GM21423 (cell line): ENCODE results near the gene SYMPK.
A peak's percentile ranks its signal among the peaks of the same experiment; 100 is the strongest.

Experiments used
- ATAC-seq: cut with Tn5 transposase; IDR thresholded peaks from one replicate; pipeline ENCODE4 v1.9.1; 2021; ENCODE audit warnings: mild to moderate bottlenecking, moderate library complexity; ENCODE audit not compliant: unreplicated experiment

Gene SYMPK

DNA sequence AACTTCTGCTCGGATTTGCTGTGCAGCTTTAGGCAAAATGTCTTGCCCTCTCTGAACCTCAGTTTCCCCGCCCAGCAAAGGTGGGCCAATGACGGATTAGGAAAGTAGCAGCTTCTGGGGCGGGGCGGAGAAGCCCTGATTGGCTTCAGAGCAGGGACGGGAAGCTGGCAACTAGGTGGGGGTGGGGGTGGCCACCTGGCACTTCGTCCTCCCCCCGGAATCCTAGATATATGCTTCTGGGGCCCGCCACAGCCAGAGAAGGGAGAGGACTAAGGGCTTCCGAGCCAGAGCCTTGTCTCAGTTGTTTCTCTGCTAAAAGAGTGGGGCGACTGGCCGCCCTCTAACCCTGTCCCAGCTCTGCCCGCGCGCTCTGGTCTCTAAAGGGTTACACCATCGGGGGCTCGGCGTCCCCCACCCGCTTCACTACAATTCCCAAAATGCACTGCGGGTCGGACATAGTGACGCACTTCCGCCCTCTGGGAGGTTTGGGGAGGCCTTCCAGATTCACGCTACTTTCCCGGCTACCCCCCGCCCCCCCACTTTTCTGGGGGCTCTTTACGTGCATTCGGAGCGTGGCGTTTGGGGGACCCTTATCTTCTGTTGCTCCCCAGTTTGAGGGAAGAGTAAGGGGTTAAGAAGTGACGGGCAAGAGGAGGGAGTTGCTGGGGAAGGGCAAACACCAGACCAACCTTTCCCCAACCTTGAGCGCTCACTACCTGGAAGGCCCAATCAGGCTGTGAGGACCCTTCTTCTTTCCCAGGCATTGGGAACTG, 23.7 kb upstream of the SYMPK start:
- peak; percentile 52 for ATAC-seq

DNA sequence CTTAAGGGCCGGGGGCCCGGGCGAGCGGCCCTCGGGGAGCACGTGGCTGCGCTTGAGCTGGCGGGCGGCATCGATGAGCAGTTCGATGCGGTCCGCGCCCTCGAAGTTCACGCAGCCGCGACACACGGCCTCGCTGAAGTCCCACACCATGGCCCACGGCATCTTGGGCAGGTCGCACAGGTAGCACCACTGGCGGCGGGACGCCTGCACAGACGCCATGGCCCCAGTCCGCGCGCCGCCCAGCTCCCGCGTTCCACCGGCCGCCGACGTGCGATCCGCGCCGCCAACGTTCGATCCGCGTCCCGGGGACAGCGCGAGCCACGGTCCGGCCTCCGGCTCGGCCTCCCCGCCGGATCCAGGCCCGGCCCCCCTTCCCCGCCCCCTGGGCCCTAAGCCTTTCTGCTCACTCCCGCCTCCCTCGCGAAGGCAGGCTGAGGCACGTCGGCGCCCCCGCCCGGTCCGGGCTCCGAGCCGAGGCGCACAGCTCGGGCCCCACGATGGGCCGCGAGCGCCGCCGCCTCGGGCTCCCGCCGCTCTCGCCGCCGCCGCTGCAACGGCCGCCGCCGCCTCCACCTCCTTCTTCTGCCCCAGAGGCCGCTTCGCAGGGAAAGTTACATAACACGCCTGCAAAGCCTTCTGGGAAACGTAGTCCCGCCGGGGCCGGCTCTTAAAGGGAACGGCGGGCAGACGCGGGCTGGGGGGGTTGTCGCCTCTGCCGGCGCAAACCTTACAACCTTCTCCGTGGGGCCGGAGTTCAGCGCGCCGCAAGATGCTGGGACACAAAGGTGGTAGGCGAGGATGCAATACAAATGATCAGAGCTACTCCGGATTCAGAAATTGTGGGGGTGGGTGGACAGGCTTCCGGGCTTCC, 22.8 kb upstream of the SYMPK start, which contains the start of gene IRF2BP1:
IRF2BP1 (minus strand) TSS at position 586 of the 871 bp plus-strand sequence; CDS start at position 219, 367 bp downstream.
- peak; percentile 50 for ATAC-seq

DNA sequence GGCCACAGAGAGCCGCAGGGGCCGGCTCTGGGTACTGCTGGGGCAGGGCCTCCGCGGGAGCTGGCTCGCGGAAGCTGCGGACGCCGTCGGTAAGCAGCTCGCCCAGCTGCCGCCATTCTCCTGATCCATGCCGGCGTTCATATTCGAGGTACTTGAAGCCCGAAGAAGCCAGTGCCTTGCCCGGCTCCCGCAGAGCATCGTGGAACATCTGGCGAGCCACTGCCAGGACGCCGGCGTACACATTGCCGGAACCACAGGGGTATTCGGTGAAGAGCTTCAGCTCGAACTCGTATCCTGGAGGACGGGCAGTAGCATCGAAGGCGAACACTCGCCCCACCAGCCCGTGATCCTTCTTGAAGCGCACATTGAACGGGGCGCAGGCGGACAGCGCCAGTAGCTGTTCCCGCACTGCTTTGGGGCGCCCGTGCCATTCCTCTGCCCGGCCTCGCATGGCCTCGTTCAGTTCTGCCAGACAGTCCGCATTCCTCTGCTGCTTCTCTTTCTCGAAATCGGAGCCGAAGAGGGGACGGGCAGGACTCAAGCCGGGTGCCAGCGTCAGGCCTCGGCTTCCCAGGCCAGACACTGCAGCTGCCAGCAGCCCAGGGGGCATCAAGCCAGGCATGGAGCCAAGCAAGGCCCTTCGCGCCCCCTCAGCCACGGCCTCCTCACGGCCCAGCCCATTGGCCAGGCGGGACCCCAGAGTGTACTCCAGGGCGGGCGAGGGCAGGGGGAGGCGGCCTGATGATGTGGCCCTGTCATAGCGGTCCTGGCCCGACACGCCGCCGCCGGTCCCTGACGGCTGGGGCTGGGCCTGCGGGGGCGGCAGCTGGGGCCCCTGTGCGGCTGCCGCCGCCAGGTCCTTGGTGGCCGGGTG, 22.0 kb upstream of the SYMPK start:
- ATAC-seq: no peak

DNA sequence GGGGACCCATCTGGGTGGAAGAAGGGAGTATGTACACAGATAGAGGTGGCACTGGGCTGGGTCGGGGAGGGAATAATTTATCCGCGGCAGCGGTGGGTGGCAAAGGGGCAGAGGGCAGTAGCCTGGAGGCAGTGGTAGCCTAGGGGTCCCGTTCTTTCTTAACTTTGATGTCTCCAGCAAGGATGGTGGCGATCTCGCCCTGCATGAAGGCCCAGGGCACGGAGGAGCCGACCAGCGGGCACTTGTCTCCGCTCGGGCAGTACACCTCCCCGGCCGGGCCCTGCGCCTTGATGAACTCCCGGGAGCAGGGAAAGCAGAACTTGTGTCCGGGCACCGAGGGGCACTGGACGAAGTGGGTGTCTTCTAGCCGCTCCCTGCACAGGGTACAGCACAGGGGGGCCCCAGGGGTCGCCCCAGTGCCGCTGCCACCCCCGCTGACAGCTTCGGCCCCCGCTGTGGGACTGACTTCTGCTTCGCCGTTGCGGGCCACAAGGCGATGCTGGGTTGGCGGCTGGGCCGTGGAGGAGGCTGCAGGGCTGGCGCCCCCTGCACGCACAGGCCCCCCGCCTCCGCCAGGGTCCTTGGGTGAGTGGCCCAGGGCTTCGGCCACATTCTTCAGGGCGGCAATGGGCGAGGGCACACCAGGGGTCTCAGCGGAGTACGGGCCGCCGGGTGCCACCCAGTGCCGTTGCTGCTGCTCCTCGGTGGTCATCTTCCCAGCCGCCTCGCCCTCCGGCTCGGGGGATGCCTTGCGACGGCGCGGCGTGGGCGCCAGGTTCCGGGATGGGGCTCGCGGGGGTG, 21.1 kb upstream of the SYMPK start:
- no peak for ATAC-seq

DNA sequence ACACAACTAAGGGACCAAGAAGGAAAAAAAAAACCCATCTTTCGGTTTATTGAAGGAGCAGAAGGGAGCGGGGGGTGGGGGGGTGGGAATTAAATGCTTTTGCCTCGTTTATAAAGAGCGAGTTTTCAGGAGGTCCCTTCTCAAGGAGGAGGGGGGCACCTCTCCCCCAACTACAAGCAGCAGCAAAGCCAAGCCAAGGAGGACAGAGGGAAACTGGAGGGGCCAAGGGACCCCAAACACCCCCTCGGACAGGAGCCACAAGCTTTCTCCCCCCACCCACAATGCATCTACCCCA, 20.6 kb upstream of the SYMPK start:
- no peak for ATAC-seq

DNA sequence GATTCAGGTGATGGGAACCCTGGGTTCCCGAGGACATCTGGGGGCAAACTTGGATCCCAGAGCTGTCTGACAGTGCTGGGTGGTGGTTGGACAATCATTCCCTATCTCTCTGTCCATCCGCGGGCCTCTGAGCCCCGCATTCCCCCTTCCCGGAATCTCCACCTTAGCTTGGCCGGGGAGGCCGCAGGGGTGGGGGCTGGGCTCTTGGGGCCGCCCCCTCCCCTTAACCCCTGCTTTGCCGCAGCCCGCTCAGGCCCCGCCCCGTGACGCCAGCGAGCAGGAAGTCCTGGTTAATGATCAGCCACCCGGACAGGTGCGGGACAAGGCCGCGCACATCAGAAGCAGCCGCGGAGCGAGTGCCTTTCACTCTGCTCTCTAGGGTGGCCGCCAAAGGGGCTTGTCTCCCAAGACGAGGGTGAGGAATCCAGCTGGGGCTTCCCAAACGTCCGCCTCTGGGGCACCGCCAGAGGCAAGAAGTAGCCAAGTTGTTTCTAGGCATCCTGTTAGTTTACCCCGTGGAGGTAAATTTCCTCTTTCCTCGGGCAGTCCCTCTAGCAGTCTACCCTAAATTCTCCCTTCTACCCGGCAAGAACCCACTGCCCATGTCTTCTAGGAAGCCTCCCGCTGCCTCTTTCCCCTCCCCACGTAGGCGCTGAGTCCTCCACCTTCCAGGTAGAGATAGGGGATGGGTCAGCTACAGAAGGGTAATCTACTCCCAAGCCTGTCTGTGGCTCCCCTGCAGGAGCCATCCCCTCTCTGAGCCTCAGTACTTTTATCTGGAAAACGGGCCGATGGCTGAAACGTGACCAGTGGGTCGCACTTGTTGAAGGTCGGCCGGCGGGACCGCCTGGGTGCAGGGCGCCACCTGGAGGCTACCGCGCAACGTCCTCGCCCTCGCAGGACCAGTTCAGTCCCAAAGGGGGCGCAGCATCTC, 20.0 kb upstream of the SYMPK start:
- ATAC-seq: no peak

DNA sequence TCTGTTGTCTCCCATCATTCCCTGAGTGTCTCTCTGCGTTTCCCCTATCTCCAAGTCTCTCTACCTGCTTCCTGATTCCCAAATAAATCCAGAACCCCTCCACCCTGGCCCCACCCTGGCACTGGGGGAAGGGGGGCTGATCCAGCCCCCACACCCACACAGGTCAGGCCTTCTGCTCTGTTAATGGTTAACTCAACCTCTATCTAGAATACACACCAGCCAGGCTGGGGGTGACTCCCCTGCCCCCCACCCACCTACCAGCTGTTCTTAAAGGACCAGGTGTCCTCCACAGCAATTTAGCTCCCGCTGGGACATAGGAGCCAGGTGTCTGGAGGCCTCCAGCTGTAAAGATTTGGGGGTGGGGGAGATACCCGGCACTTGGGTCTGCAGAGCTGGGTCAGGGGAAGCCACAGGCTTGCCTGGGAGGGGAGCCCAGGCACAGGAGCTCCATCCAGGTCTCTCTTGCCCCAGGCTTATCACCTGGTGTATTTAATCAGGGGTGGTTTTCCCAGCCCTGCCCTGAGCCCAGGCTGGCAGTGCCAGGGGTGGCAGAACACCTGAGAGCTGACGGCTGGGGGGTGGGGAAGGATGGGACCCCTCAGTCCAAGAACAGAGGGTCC, 19.1 kb upstream of the SYMPK start:
- no peak for ATAC-seq

DNA sequence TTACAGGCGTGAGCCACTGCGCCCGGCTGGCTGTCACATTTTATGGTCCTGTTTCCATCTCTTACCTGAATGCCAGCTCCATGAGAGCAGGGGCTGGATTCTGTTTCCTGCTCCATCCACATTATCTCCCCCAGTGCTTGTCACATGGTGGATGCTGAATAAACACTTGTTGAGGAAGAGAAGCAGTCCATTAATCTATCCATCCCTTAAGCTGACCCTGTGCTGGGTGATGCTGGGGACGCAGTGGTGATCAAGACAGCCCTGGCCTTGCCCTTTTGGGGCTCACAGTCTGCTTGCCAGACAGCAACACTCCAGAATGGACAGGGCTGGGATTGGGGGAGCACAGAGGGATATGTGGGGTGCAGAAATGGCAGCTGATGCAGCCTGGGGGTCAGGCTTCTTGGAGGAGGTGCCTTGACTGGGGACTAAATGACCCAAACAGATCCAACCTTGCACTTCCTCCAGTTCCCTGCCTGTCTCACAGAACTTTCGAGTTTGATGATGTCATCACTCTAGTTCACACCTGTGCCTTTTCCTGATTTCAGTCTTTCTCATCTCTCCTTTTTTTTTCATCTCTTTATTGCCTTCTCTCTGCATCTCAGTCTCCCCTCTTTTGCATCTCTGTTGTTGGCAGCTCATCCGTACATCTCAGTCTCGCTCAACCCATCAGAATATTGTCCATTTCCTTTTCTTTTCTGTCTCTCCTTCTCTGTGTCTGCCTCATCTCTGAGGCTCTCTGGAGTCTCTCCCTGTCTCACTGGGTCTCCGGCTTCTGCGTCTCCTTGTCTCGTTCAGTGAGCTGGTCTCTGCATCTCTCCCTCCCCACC, 18.3 kb upstream of the SYMPK start:
- no peak for ATAC-seq

DNA sequence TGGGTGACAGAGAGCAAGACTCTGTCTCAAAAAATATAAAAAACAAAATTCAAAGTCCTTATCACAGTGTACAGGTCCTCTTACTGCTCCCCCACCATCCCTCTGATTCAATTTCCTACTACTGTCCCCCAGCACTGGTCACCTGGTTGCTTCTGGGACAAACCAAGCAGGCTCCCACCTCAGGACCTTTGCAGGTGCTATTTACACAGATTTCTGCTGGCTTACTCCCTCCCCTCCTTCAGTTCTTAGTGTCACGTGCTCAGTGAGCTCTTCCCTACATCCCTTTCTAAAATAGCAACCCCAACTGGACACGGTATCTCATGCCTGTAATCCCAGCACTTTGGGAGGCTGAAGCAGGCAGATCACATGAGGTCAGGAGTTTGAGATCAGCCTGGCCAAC, 17.0 kb upstream of the SYMPK start:
- ATAC-seq: no peak

DNA sequence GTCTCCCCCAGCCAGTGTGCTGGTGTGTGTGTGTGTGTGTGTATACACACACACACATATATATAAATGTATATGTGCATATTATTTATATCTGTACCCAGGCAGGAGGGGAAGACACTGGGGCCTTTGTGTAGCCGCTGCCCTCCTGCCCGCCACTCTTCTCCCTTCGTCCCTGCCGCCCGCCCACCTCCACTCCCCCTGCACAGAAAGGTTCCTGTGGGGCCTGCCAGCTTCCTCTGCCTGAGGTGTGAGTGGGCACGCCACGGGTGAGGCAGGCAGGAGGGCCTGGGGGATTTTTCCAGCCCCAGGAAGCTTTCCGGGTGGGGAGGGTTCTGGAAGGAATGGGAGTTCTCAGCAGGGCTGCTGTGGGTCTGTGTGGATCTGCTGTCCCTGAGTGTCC, 16.1 kb upstream of the SYMPK start:
- ATAC-seq: no peak

DNA sequence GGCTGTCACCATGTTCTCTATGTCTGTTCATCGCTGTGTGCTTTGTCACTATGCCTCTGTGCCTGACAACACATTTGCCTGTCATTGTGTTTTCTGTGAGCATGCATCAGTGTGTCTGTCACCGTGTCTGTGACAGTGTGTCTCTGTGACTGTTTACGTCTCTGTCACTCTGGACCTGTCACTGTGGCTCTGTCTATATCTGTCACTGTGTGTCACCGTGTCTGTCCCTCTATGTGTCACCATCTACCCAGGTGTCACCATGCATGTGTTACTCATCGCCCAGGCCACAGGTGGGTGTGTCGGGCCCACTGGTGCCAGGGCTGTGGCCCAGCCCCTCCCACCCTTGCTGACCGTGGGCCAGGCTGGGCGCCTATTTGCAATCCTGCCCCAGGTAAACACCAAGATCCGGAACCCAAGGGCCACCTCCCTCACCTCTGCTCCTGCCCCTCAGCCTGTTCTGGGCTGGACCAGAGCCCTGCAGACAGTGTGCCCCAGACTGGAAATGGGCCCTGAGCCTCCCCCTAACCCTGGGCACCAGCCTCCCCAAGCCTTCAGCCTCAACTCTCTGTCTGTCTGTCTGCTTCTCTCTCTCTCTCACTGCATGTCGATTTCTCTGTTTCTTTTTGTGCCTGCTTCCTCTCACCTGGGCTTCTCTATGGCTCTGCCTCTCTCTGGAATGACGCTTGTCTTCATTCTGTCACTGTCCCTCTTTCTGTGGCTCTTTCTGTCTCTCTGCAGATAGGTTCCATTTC, 15.3 kb upstream of the SYMPK start:
- ATAC-seq: no peak

DNA sequence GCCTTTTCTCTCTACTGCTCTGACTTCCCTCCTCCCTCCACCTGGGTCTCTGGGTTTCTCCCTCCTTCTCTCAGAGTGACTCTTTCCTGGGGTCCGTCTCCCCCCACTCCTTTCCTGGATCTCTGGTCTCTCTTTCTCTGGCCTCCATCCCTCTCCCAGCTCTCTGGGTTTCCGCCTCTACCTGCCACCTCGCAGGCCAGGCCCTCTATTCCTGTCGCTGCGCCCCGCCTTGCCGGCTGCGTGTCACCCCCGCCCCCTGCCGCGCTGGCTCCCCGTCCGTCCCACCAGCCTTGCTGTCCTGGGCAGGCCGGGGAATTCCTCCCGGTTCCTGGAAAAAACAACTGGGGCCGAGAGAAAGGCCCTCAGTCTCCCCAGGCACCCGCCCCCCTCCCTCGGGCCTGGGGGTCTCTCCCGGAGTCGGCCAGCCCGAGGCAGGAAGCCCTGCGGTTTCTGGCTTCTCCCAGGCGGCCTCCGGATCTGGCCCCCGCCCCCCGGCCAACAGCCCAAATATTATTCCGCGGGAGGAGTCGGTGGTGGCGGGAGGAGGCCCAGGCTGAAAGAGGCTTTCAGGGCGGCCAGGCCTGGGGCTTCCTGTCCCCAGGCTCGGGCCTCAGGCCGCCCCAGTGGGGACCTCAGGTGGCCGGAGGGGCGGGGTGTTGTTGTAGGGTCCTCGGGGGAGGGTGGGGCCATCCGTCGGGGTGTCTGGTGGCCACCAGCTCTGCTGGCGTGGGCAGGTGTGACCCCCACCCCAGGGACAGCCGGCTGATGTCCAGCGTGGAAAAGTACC, 13.7 kb upstream of the SYMPK start:
- ATAC-seq: no peak

DNA sequence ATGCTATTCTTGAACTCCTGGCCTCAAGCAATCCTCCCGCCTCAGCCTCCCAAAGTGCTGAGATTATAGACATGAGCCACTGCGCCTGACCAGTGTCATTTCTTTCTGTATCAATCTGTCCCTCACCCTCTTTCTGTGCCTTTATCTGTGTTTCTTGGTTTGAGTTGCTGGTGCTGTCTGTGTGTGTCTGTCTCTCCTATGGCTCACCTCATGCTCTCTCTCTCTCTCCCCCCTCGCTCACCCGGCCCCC, 13.1 kb upstream of the SYMPK start:
- no peak for ATAC-seq

DNA sequence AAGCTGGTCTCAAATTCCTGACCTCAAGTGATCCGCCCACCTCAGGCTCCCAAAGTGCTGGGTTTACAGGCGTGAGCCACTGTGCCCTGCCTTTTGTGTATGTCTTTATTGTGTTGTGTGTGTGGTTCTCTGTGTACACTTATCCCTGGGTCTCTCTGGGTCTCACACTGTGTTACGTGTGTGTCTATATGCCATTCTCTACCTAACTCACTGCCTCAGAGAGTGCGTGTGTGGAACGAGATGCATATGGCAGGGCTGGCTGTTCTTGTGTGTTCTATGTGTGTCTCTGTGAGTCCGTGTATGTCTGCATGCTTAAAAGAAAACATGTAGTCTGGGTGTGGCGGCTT, 11.6 kb upstream of the SYMPK start:
- ATAC-seq: no peak

DNA sequence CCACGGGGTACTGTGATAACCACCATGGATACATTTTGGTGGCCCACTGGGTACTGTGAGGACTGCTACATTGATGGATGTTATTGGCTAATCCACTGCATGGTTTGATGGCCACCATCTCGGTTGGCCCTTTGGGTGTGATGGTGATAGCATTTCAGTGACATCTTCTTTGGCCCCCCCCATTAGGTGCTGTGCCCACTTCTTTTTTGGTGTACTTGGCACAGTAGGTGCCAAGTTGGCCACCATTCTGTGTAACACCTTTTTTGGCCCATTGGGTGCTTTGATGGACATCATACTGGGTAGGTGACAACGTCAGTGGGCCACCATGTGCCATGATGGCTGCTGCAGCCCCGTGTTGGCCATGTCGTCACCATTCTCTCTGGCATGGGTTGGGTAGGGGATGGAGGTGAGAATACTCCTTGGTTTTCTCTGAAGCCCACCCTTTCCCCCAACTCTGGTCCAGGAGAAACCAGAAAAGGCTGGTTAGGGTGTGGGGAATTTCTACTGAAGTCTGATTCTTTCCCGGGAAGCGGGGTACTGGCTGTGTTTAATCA, 10.3 kb upstream of the SYMPK start:
- ATAC-seq: no peak

DNA sequence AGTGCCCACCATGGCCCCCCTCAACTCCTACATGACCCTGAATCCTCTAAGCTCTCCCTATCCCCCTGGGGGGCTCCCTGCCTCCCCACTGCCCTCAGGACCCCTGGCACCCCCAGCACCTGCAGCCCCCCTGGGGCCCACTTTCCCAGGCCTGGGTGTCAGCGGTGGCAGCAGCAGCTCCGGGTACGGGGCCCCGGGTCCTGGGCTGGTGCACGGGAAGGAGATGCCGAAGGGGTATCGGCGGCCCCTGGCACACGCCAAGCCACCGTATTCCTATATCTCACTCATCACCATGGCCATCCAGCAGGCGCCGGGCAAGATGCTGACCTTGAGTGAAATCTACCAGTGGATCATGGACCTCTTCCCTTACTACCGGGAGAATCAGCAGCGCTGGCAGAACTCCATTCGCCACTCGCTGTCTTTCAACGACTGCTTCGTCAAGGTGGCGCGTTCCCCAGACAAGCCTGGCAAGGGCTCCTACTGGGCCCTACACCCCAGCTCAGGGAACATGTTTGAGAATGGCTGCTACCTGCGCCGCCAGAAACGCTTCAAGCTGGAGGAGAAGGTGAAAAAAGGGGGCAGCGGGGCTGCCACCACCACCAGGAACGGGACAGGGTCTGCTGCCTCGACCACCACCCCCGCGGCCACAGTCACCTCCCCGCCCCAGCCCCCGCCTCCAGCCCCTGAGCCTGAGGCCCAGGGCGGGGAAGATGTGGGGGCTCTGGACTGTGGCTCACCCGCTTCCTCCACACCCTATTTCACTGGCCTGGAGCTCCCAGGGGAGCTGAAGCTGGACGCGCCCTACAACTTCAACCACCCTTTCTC, 9.4 kb upstream of the SYMPK start:
- no peak for ATAC-seq
